GM18505 (cell line): ENCODE data around the gene MOBP.
"Not testable (repeated sequence)": the region's sequence is repeated elsewhere in the genome, so short reads cannot be mapped to it uniquely, and the experiment has no call there.

ENCODE experiments used
- ATAC-seq: cut with Tn5 transposase; IDR thresholded peaks from one replicate; pipeline ENCODE4 v1.9.1; 2021; ENCODE audit not compliant: unreplicated experiment
- POLR2A ChIP-seq: IDR thresholded peaks from 4 replicates; pipeline ENCODE4 v1.6.1; 2011; ENCODE audit warnings: borderline replicate concordance; ENCODE audit not compliant: insufficient read depth, insufficient read length; ENCODE audit errors: extremely low read depth

Gene MOBP, protein sequence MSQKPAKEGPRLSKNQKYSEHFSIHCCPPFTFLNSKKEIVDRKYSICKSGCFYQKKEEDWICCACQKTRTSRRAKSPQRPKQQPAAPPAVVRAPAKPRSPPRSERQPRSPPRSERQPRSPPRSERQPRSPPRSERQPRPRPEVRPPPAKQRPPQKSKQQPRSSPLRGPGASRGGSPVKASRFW

DNA sequence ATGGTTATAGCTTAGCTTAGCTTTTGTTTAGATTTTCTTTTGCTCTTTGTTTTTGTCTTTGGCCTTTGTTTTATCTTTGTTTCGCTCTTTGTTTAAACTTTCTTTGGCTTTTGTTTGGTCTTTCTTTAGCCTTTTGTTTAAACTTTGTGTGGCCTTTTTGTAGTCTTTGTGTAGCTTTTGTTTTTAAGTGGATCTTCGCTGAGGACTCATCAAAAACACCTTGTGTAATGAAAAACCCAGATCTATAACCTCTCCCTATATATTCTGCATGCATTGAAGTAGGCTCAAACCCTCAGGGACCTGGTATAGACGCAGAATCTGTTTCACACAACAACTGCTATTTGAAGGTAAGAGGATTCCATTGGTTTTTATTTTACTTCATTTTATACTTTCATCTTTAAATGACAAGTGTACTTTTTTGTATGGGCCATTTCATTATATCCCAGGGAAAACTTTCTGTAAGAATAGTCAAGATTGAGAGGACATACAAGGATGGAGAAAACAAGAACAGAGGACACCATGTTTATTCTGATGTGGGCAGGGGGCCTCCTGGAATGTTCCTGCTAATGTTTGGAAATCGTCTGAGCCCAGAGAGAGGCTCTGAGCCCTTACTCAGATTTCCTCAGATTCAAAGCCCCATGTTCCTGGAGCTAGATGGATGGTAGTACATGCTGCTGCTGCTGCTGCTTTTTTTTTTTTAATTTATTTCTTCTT lies at the start of gene MOBP:
TSS of gene MOBP (plus strand) at position 287 of the 714 bp plus-strand sequence. CDS start 34,390 bp downstream, outside the sequence.
- no peak for TF ChIP-seq POLR2A
- ATAC-seq, result no peak

DNA sequence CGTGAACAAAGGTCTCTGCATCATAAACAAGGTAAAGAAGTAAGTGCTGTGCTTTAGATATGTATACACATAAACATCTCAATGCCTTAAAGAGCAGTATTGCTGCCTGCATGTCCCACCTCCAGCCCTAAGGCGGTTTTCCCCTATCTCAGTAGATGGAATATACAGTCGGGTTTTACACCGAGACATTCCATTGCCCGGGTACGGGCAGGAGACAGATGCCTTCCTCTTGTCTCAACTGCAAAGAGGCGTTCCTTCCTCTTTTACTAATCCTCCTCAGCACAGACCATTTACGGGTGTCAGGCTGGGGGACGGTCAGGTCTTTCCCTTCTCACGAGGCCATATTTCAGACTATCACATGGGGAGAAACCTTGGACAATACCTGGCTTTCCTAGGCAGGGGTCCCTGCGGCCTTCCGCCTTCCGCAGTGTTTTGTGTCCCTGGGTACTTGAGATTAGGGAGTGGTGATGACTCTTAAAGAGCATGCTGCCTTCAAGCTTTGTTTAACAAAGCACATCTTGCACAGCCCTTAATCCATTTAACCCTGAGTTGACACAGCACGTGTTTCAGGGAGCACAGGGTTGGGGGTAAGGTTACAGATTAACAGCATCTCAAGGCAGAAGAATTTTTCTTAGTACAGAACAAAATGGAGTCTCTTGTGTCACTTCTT lies 48.8 kb upstream of the MOBP start:
- not testable (repeated sequence) for ATAC-seq

DNA sequence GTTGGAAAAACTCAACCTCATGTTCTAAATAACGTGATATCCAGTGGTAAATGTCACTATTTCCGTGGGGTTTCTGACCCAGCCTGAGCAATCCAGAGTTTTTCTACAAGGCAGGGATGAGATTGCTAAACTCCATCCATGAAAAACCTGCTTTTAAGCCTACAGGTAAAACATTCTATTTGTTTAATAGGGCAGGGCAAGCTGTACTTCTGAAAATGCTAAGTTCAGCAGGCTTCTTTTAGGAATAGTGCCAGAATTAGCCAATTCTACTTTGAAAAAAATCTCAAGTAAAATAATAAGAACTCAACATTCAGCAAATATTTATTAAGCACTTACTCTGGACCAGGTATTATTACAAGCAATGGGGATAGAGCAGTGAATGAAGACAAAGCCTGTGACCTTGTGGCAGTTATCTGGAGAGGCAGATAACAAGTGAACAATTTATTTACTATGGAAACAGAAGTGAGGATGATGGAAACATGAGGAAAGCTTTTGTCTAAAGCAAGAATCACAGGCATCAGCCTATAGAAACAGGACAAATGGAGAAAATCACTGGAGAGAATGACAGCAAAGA lies 47.7 kb upstream of the MOBP start:
- no peak for ATAC-seq
- no peak for TF ChIP-seq POLR2A

DNA sequence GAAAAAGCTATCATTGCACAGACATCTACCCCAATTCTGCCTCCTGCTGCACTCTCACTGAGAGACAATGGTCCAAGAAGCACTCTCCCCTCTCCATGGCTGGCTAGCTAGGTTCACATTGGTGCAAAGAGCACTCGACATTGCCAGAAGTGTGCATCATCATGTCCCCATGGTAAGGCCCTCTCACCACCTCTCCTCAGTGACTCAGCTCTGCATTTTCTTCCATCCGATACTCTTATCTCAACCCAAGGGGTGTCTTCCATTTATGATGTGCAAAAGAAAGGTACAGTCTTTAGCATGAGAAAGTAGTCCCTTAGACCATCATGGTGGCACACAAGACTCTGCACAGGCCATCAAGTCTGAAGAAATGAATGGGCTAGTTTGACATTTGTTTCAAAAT lies 46.9 kb upstream of the MOBP start:
- ATAC-seq, result no peak

DNA sequence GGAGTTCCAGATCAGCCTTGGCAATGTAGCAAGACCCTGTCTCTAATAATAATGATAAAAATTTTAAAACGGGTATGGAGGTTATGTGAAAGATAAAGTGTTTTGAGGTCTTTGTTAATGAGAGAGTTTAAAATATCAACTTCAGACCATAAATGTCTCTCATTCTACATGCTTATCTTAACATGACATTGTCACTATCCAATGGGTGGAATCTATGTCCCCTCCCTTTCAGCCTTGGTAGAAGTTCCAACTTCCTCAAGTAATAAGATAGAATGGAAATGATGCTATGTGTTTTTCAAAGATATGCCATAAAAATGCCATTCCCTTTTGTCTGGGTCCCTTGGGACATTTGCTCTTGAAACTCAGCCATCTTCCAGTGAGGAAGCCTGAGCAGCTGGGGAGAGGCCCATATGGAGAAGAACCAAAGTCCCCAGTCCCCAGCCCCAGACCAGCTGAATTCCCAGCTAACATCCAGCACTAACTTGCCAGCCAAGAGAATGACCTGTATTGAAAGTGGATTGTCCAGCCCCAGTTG lies 44.0 kb upstream of the MOBP start:
- no peak for ATAC-seq
- no peak for TF ChIP-seq POLR2A

More for the DNA sequence above, 46.9 kb upstream of the MOBP start:
- TF ChIP-seq POLR2A, result no peak

DNA sequence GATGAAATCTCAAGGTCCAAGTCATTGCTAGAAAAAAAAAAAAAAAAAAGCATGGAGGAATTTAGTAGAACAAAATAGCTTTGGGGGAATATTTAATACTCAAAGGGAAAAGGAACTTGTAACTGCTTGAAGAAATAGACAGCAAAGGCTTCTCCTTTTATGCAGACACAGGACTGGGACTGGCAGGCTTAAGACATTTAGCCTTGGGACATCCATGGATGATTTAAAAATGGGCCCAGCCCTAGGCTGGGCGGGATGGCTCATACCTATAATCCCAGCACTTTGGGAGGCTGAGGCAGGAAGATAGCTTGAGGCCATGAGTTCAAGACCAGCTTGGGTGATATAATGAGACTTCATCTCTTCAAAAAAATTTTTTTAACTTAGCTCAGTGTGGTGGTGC lies 41.2 kb upstream of the MOBP start:
- no peak for ATAC-seq

DNA sequence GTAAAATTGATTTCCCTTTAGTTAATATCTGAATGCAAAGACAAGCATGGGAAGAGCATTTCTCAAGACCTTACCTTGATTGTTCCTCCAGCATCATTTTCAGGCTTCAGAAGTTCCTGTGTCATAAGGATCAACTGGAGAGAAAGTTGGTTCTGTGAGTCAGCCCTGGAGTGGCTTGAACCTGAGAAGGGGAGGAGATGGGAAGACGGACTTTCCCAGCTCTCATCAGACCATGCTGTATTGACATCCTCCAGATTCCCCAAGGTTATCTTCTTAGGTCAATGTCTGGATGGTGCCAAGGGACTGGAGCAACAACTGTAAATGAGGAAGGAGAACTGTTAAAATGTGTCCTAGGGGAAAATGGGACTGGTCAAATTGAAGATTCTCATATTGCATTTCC lies 40.0 kb upstream of the MOBP start:
- TF ChIP-seq POLR2A, result no peak
- no peak for ATAC-seq

More for the DNA sequence above, 41.2 kb upstream of the MOBP start:
- TF ChIP-seq POLR2A, result no peak

DNA sequence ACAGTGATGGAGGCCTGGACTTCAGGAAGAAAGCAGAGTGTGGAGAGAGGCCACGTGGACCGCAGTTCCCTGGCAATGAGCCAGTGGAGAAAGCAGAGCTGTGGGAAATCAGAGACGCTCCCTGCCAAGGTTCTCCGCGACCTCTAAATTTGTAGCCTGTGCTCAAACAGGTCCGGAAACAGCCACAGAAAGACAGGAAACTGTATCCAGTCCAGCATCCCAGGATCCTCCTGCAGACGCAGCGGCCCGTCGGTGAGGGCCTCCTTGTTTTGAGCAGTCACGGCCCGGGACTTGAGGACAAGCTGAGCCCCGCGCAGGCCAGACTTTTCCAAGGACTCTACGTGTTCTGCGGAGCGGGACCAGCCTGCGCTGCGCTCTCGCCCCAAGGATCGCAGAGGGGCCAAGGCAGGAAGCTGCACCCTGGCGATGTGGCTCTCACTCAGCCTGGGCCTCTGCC lies 38.7 kb upstream of the MOBP start:
- ATAC-seq, result no peak
- TF ChIP-seq POLR2A, result no peak

DNA sequence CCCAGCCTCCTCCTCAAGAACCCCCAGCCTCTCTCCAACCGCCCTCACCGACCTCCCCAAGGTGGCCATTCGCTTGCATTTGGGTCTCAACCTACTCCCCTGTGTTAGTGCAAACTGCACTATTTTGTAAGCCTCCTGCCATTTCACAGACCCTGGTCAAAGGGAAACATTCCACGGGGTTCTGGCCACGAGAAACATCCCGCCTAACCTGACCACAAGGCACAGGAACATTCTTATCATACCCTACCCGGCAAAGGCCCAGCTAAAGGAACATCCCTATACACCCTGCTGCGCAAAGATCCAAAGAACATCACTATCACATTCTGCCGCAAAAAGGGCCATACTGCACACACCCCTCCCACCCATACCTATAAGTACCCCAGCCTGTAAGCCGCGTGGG lies 38.0 kb upstream of the MOBP start:
- TF ChIP-seq POLR2A, result no peak
- no peak for ATAC-seq

DNA sequence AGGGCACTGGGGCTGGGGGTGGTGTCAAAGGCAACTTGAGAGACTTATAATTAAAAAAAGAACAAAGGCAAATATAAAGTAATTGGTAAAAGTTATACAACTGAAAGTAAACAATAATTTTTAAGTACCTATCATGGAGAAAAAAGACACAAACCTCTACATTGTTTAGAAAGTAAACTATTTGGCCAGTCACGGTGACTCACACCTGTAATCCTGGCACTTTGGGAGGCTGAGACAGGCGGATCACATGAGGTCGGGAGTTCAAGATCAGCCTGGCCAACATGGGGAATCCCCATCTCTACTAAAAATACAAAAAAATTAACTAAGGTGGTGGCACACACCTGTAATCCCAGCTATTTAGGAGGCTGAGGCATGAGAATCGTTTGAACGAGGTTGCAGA lies 35.1 kb upstream of the MOBP start:
- no peak for TF ChIP-seq POLR2A
- no peak for ATAC-seq

DNA sequence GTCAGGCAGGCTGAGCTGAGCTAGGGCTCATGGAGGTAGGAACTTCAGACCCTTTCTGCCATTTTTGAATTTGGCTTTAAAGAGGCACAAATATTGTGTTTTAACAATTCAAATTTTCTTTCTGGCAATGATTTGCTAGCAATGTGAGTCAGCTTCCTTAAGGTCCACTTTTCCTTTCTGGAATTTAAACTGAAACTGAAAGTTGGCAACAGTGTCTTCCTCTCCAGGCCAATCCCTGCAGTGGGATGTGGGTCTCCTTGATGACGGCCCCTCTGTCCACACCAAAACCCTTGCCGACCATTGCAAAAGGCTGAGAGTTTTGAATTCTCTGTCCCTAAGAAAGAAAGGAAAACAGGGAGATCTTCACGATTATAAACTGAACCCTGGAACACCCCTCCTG lies 33.8 kb upstream of the MOBP start:
- ATAC-seq, result no peak
- TF ChIP-seq POLR2A, result no peak

DNA sequence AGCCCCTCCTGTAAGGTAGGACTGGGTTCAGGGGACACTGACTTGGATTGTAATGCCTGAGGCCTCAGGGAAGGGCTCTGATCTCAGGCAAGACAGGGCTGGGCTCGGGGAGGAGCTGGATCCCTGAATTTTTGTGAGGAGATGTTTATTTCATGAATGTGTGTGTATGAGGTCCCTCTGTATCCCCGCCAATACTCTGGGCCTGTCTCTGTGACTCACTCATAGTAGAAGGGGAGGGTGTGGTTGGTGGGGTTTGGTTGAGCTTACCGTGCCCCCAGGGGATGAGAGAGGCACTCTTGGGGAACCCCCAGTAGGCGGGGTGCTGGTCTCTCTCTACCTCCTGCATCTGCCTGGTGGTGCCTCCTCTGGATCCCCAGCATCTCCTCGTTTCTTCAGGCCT lies 32.9 kb upstream of the MOBP start:
- TF ChIP-seq POLR2A, result no peak
- ATAC-seq, result no peak

DNA sequence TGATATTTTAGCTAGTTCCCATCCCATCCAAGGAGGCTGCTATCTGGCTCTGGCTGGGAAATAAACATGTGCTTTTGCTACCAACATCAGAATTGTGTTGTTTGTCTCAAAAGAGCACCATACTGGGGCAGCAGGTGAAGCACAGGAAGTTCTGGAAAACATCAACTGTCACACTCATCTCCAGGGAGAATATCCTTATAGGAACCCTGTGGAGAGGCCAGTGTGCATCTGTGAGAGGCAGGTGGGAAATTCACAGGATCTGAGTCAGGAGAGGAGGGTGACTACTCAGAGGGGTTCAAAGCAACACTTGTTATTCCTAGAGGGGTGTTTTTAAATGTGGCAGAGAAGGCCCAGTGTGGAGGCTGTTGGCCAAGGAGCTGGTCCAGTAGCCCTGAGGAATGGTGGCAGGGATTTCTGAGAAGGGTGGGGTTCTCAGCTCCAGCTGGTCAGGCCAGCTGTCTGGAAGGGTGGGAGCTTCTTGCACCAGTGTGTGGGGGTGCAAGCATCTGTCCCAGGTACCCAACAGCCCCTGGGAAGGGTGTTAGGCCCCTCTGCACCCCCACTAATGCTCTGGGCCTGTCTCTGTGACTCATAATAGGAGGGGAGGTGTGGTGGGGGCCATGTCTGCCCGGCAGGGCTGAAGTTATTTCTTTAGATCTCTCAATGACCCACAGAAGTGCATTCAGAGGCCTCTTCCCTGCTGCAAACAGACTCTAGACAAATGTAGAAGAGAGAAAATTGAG lies 32.3 kb upstream of the MOBP start:
- no peak for TF ChIP-seq POLR2A
- no peak for ATAC-seq
